Lung (tissue), 12 donors: ENCODE measurements around the gene CNTN6. TPM values are rescaled to one million over a fixed set of nuclear protein-coding genes. Genes with fewer than 3 reads are reported as not detected.

Source experiments
- ATAC-seq: fragments of 200-7000 bp; cut with Tn5 transposase; one replicate; pipeline ENCODE4 v1.9.1; 2020; ENCODE audit warnings: moderate number of reproducible peaks; ENCODE audit not compliant: insufficient read depth, low FRiP score
- DNase-seq, 3 donors: peaks; one replicate each; pipeline ENCODE4 v3.0.0-alpha.2; 2013 to 2017
- H3K27ac ChIP-seq, 2 donors: one replicate each; pipeline ENCODE4 v1.5.1; 2013; ENCODE audit warnings: mild to moderate bottlenecking in 2 of 2, moderate library complexity in 2 of 2, control low read depth in 1 of 2, inconsistent platforms in 1 of 2, low read depth in 1 of 2, low read length in 1 of 2
- H3K27me3 ChIP-seq, 3 donors: one replicate each; pipeline ENCODE4 v1.5.1; 2013; ENCODE audit warnings: low read length in 2 of 3; ENCODE audit not compliant: control insufficient read depth in 3 of 3, insufficient read depth in 3 of 3
- H3K36me3 ChIP-seq, 4 donors: one replicate each; pipeline ENCODE4 v1.5.1; 2013; ENCODE audit warnings: low read length in 4 of 4, mild to moderate bottlenecking in 1 of 4, moderate library complexity in 1 of 4; ENCODE audit not compliant: control insufficient read depth in 4 of 4, insufficient read depth in 4 of 4
- H3K4me1 ChIP-seq, 5 donors: one replicate each; pipeline ENCODE4 v1.5.1; 2013; ENCODE audit warnings: low read length in 5 of 5, mild to moderate bottlenecking in 2 of 5, moderate library complexity in 1 of 5; ENCODE audit not compliant: control insufficient read depth in 5 of 5, insufficient read depth in 5 of 5
- H3K4me3 ChIP-seq: one replicate; pipeline ENCODE4 v1.5.1; 2013; ENCODE audit warnings: mild to moderate bottlenecking, control low read depth, moderate library complexity
- H3K9ac ChIP-seq, 2 donors: one replicate each; pipeline ENCODE4 v1.5.1; 2013; ENCODE audit warnings: low read length in 2 of 2, control low read depth in 1 of 2; ENCODE audit not compliant: insufficient read depth in 1 of 2
- H3K9me3 ChIP-seq, 4 donors: one replicate each; pipeline ENCODE4 v1.5.1; 2013; ENCODE audit warnings: low read length in 3 of 4, mild to moderate bottlenecking in 1 of 4, moderate library complexity in 1 of 4; ENCODE audit not compliant: control insufficient read depth in 4 of 4, insufficient read depth in 3 of 4
- WGBS, 2 donors: extraction: QIAGEN DNeasy Blood & Tissue Kit; methylation state at CpG; one replicate each; pipeline ENCODE4 v1.1.7; 2013; 5-methylcytosine and 5-hydroxymethylcytosine counted together
- polyA plus RNA-seq, 2 donors: library from polyadenylated mRNA; stranded (reverse); fragments of 200-250 nt; gene quantifications; one replicate each; pipeline ENCODE4 v1.2.1, GENCODE V29; 2013
- total RNA-seq, 2 donors: library from RNA; depleted of rRNA in 1 of 2; stranded (reverse); fragments of >200 nt in 1 of 2; gene quantifications; one replicate each; pipeline ENCODE4 v1.2.1, GENCODE V29; 2014 to 2021
- TF ChIP-seq, protein P1 (sequence below): IDR thresholded peaks from 2 replicates; pipeline ENCODE4 v1.5.1; 2012; ENCODE audit warnings: mild to moderate bottlenecking; ENCODE audit errors: control extremely low read depth, extremely low read depth
- donor health status: control.
- donor health status: control.
- donor health status: Bipolar disorder and iron deficiency.
- donor health status: healthy.
- donor health status: DM: yes; HTN: yes; CAD: no.

CNTN6 gene
- total and polyA plus RNA-seq, 4 donors: 3.1 to 22.7 (median 3.5) TPM

DNA sequence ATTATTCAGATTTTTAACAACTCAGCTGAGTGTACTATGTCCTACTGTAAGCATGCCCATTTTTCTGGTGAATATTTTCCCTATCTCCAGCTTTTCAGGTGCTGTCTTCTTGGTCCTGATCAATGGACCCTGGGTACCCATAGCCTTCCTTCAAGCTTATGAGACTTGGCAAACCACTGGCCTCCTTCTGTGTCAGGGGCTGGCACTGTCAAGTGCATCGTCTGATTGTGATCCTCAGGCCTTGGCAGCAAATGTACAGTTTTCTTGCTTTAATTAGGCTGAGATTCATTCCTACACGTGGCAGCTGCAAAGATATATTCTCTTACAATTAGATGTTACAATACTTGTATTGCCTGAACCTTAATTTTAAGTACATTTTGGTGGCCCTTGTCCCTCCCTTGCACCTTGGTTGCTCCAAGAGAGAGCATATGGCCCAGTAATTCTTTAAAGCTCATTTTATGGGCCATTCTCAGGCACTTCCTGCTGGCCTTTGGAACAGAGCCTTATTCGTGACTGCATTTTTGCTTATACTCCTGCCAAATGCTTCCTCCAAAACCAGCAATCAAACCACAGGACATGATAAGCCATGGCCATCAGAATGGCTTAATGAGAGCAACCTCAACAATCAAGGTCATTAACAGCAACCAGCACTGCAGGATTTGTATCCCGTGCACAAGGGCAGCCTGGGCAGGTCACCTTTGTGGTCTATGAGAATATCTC, 179.9 kb downstream of the CNTN6 start:
- Histone ChIP-seq H3K4me3 (no peak overlapping the region), H3K9ac (no peak overlapping the region), H3K9me3 (peaks cover 0 to 7% (median 0%) of the 10 kb centered on the region in 4 donors), H3K4me1 (peaks cover 0 to 2% (median 0%) of the 10 kb centered on the region in 5 donors), H3K36me3 (no peaks in the 10 kb centered on the region), H3K27me3 (no peaks in the 10 kb centered on the region), H3K27ac (no peak overlapping the region)
- DNase-seq (no peak), ATAC-seq (no peak)
- TF ChIP-seq, protein P1, sequence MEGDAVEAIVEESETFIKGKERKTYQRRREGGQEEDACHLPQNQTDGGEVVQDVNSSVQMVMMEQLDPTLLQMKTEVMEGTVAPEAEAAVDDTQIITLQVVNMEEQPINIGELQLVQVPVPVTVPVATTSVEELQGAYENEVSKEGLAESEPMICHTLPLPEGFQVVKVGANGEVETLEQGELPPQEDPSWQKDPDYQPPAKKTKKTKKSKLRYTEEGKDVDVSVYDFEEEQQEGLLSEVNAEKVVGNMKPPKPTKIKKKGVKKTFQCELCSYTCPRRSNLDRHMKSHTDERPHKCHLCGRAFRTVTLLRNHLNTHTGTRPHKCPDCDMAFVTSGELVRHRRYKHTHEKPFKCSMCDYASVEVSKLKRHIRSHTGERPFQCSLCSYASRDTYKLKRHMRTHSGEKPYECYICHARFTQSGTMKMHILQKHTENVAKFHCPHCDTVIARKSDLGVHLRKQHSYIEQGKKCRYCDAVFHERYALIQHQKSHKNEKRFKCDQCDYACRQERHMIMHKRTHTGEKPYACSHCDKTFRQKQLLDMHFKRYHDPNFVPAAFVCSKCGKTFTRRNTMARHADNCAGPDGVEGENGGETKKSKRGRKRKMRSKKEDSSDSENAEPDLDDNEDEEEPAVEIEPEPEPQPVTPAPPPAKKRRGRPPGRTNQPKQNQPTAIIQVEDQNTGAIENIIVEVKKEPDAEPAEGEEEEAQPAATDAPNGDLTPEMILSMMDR: no peak
- WGBS, 2 donors: 70 to 79% methylated on average over 4 of the region's 4 CpGs

- Histone ChIP-seq H3K27me3 (no peaks in the 10 kb centered on the region), H3K9ac (no peak overlapping the region), H3K4me3 (no peak overlapping the region), H3K4me1 (peaks cover 0 to 2% (median 0%) of the 10 kb centered on the region in 5 donors), H3K27ac (no peak overlapping the region), H3K9me3 (peaks cover 0 to 7% (median 0%) of the 10 kb centered on the region in 4 donors), H3K36me3 (no peaks in the 10 kb centered on the region)
- DNase-seq (no peak), ATAC-seq (no peak)
- 83 to 90% methylated on average over 4 of the region's 4 CpGs for WGBS, 2 donors
- TF ChIP-seq, protein P1: no peak
Observed at GRCh38 chr3:1275495-1275894, 182.7 kb downstream of the CNTN6 start.

DNA sequence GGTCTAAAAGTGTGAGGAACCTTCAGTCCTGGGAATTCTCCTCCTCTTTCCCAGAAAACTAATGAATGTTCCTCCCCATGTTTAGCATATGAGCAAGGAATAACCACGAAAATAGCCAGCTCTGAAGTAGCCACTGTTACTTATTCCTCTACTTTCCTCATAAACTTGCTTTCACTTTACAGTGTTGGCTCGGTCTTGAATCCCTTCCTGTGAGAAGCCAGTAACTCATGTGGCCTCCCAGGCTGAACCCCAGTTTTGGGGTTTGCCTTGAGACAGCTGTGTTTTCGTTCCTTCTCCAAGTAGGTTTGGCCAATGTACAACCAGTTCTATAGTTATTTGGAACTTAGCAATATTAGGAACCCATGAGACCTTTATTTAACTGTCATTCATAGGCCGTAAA, 195.0 kb downstream of the CNTN6 start:
- 82 to 88% methylated on average over 4 of the region's 4 CpGs for WGBS, 2 donors
- Histone ChIP-seq H3K4me1 (no peaks in the 10 kb centered on the region), H3K36me3 (no peaks in the 10 kb centered on the region), H3K9ac (no peak overlapping the region), H3K9me3 (peaks cover 0 to 3% (median 0%) of the 10 kb centered on the region in 4 donors), H3K4me3 (no peak overlapping the region), H3K27me3 (no peaks in the 10 kb centered on the region), H3K27ac (no peak overlapping the region)
- no peak for ATAC-seq
- TF ChIP-seq, protein P1: no peak
- DNase-seq: no peak
